HL-60 (cell line): ENCODE data around the gene ALDH1A1.

Source experiments
- GABPA ChIP-seq: IDR thresholded peaks from 2 replicates; pipeline ENCODE4 v1.6.1; 2012; ENCODE audit warnings: low read depth
- POLR2AphosphoS5 ChIP-seq: IDR thresholded peaks from 2 replicates; pipeline ENCODE4 v1.6.1; 2012; ENCODE audit warnings: low read depth
- REST ChIP-seq: IDR thresholded peaks from 2 replicates; pipeline ENCODE4 v1.6.1; 2012; ENCODE audit warnings: low read depth; ENCODE audit not compliant: insufficient replicate concordance
- TF ChIP-seq, protein P1 (sequence below): IDR thresholded peaks from one replicate; pipeline ENCODE4 v1.5.1; 2011; ENCODE audit warnings: low read length, control low read depth, inconsistent platforms; ENCODE audit not compliant: insufficient read depth

DNA sequence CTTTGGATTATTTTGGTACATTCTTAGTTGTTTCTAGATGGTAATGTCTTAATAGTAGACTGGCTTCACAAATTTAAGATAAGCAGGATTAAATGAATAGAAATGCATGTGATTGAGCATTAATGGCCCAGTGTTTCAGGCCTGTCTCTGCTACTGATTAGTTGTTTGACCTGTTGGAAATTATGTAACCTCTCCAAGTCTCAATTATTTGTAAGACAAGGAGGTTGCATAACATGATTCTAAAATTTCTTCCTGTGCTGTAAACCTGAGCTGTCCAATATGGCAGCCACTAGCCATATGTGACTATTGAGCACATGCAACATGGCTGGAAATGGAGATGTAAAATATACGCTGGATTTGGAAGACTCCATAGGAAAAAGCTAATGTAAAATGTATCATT, 97.5 kb downstream of the ALDH1A1 start:
- TF ChIP-seq, protein P1, sequence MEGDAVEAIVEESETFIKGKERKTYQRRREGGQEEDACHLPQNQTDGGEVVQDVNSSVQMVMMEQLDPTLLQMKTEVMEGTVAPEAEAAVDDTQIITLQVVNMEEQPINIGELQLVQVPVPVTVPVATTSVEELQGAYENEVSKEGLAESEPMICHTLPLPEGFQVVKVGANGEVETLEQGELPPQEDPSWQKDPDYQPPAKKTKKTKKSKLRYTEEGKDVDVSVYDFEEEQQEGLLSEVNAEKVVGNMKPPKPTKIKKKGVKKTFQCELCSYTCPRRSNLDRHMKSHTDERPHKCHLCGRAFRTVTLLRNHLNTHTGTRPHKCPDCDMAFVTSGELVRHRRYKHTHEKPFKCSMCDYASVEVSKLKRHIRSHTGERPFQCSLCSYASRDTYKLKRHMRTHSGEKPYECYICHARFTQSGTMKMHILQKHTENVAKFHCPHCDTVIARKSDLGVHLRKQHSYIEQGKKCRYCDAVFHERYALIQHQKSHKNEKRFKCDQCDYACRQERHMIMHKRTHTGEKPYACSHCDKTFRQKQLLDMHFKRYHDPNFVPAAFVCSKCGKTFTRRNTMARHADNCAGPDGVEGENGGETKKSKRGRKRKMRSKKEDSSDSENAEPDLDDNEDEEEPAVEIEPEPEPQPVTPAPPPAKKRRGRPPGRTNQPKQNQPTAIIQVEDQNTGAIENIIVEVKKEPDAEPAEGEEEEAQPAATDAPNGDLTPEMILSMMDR: no peak
- TF ChIP-seq GABPA: no peak
- TF ChIP-seq POLR2AphosphoS5: no peak
- no peak for TF ChIP-seq REST
